IPS-NIHi7 (cell line): ENCODE data around the gene ARHGAP24.
"Not testable (repeated sequence)": the region's sequence is repeated elsewhere in the genome, so short reads cannot be mapped to it uniquely, and the experiment has no call there.

Experiments used
- DNase-seq: peaks from one replicate; pipeline ENCODE4 v3.0.0; 2012; ENCODE audit warnings: mixed read lengths; ENCODE audit errors: extremely low spot score

ARHGAP24 gene

DNA sequence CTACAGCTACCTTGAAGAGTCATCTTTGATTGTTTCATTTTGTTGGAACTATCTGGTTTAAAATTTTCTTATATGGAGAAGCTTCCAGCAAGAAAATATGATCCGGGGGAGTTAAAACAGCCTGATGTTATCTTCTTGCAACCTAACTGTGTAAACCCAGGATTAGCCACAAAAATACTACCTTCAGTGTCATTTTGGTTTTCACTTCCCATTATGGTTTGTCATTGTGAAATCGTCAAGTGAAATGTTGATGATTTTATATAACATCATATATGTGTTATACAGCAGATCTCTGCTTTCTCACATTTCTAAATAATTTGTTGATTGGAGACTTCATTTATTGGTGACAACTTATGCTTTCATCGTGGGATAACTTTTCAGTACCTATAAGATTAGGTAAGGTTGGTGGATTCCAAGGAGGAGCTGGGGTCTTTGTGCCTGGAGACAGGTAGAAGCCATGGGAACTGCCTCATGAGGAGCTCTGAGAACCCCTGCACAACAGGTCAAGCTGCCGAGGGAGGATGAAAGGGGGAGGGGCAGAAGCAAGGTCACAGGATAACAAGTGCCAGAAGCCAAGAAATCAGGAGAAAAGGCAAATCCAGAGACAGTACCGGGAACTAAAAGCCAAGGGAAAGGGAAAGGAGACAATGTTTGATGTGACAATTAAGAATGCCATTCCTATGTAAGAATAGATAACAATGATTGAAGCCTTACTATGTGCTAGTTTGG, 7.2 kb downstream of the ARHGAP24 start:
- DNase-seq = no peak

DNA sequence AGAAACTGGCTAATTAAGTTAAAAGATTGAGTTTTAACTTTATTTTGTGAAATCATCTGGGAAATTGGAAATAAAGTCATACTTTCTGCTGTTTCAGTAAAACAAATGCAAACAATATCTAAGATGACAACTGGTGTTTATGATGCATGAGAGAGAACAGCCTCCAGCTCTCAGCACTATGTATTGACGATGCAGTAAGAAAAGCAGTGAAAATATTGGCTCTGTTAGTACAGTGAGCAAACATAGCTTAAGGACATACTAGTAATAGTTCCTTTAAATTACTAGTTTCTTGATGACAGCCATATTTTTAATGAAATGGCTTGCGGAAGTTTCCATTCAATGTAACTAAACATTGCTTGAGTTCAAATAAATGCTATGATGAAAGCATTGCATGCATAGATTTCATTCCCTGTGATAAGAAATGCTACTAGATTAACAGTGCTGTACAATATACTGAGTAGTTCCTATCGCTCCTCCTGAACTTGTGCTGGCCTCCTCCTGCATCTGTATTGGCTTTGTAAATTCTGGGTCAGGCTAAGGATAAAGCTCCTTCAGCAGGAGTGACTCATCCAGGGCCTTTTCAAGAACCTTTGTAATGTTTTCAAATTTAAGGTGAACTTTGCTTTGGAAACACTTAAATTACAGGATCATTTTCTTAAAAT, 11.6 kb downstream of the ARHGAP24 start:
- no peak for DNase-seq

DNA sequence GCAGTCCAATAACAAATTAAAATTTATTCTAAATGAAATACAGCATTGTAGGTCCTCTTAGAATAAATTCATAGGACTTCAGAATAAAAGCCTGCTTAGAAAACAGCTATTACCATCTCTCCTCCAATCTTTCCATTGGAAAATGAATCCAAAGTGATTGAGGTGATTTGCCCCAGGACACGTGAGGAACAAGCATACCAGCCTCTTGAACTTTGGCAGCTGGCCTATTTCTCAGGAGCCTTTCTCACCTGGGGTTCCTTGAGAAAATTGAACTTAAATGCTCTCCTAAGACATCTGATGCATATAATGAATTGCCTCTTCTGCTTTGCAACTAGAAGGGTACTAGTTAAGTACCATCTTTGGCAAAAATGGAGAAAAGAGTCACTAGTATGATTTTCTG, 13.5 kb downstream of the ARHGAP24 start:
- DNase-seq = no peak

DNA sequence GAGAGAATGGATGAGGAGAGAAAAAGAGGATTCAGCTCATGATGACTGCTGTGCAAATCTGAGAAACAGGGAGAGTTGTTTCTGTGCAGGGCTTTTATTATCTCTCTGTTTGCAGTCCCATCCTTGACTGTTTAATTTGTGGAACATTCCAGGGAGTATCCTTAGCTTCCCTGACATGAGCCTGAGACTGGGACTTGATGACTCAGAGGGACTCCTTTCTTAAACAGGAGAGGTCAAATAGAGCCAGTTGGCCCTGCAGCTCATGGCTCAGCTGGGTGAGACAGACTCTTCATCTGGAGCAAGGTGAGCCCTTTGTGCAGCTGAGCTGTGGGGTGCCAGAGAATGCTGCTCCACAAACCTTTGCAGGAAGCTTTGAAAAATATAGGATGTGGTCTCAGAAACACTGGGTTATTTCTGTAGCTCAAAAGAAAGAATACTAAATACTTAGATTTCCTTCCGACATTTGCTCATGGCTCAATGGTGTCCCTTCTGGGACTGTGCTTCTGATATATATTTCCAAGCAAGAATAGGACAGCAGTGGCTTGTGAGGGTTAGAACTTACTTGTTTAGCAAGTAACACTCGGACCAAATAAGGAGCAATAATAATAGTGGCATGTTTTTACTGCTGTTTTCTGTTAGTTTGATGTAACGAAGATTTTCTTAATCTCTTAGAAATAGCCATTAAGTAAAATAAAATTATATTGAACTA, 14.5 kb downstream of the ARHGAP24 start:
- peak; percentile 48 for DNase-seq

DNA sequence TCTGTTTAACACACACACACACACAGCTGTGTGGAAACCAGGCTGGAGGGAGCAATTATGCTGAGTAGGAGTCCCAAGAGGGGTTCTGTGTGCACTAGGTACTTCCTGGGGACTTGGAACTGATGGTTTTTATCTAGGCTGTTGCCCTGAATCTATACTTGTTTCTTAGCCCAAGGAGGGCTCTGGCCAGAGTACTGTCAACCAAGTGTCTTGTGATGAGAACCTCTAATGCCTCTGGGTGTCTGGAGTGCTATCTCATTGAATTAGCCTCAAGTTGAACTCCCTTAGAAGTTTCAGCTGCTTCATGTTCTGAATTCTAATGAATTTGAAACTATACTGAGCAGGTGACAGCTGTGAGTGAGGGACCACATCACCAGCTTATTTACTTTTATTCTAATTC, 16.6 kb downstream of the ARHGAP24 start:
- no peak for DNase-seq

DNA sequence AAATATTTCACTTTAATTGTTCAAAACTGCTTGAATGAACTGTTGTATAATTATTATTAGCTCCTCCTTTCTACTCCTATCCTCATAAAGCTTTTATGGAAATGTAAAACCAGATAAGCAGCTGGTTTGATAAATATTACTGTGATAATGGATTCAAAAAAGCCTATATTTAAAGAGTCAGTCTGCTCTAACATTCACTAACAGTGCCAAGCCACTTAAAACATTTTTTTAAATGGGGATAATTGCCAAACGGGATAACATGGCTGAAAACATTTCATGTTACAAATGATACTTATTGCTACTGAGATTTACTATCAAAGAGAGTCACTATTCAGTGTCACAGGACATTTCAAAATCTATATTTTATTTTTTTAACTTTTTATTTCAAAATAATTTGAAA, 17.4 kb downstream of the ARHGAP24 start:
- no peak for DNase-seq

DNA sequence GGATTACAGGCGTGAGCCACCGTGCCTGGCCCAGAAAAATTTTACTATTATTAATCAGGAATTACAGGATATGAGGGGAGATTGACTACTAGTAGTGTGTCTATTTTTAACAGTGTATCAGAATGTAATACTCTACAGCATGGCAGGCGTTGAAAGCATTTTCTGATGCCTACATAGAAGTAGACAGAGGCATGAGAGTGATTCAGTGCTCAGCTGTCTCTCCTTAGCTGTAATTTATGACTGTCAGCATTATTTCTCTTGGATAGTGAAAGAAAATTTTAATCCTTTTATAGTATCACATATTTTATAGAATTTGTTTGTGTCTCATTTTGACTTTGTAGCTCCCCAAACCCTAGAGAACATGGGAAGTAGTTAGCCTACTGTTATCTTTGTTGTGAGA, 20.7 kb downstream of the ARHGAP24 start:
- DNase-seq = no peak

DNA sequence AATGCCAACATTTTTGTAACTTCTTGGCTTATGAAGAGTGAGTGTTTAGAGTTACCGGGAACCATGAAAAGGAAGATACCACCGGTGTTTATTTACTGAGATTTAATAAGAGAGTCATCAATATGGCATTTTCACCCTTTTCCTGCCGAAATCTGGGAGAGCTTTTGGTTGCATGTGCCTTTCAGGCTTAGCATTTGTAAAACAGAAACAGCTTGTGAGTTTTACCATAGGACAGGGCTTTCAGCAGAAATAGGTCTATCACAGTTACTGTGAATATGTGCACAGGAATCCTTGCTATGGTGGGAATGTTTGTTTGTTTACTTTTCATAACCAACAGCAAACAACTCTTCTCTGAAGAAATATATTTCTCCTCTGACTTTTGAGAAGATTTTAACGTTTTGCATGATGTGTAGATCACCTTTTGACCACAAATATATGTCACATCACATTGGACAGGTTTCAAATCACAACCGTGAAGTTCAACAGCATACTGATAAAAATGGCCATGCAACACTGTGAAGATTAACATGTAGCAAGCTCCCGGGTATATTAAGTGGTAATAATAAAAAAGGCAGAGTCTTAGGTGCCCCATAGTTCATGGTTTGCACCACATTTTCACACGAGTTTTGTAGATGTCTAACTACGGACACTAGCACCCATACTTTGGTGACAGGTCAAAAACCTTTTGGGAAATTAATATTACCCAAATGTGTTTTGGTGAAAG, 21.3 kb downstream of the ARHGAP24 start:
- DNase-seq = no peak

DNA sequence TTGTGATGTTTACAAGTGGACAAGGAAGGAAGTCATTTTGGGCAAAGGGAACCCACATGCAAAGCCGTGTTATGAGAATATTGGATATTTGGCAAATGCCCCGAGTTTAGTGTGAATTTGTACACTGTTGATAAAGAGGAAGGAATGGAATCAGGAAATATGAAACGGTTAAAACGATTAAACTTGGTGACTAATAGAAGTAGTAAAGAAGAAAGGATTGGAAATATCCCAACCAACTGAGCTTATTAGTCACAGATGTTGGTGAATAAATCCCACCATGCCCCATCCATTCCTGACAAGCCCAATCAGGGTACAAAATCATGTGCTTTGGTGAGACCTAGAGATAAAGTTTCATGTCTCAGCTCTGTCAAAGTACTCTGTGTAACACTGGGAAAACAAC, 22.0 kb downstream of the ARHGAP24 start:
- no peak for DNase-seq

DNA sequence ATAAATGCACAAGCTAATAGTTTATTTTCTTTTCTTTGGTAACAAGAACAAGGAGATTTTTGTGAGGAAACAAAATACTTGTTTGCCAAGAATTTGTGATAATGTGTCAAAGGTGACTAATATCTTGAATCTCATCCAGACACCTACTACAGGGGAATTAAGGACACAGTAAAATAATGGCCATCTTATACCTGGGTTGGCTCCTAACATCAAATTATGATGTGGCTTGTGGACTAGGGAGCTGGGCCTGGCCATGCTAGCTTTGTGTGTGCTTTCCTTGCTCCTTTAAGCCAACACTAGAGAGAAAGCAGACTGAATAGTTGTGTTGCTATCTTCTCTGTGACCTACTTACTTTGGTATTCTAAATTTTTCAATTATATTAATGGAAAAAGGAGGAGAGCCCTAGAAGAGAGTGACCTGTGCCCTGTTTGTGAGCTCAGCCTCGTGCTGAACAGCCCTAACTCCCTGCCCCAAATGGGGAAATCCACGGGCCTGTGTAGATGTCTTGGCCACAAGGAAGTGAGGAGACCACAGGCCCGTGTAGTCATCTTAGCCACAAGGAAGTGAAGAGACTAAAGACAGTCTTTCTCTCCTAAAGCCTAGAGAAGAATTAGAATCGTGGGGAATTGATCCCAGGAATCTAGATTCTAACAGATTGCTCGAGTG, 23.3 kb downstream of the ARHGAP24 start:
- no peak for DNase-seq

DNA sequence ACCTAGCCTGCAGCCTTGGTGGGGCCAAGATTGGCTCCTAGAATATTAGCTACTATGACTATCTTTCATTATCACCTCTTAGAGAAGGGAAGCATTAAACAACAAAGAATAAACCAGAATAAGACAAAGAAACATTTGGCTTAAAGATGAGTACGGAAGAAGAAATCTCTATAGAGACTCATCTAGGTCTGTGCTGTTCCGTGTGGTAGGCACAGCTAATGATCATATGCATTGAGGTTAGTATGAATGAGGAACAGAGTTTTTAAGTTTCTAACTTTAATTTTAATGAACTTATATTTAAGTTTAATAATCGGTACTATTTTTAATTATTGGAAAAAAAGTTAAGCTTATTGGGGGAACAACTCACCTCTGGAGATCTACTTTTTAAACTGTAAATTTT, 24.6 kb downstream of the ARHGAP24 start:
- DNase-seq = no peak

DNA sequence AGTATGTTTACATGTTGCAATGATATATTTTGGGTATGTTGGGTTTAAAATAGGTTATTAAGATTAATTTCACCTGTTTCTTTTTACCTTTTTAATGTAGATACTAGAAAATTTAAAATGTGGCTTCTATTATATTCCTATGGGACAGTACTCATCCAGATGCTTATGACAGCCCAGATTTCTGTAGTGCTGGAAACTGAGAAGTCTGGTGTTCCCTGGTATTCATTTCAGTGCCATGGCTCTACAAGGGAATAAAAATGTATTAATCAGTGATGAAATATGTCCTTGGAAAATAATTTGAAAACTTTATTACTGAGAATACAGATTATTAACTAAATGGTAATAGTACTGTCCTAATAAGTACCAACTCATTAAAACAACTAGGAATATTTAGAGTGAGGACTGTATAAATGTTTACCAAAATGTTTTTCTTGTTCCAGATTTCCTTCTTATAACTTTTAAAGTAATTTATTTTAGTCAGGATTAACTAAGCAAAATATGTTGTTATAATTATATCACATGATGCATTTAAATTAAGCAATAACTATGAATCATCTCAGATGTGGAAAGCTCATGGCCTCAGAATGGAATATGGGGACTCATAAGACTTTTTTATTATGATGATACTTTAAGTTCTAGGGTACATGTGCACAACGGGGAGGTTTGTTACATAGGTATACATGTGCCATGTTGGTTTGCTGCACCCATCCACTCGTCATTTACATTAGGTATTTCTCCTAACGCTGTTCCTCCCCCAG, 25.3 kb downstream of the ARHGAP24 start:
- DNase-seq = no peak

DNA sequence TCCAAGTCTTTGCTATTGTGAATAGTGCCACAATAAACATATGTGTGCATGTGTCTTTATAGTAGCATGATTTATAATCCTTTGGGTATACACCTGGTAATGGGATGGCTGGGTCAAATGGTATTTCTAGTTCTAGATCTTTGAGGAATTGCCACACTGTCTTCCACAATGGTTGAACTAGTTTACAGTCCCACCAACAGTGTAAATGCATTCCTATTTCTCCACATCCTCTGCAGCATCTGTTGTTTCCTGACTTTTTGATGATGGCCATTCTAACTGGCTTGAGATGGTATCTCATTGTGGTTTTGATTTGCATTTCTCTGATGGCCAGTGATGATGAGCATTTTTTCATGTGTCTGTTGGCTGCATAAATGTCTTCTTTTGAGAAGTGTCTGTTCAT, 26.2 kb downstream of the ARHGAP24 start:
- DNase-seq = not testable (repeated sequence)

DNA sequence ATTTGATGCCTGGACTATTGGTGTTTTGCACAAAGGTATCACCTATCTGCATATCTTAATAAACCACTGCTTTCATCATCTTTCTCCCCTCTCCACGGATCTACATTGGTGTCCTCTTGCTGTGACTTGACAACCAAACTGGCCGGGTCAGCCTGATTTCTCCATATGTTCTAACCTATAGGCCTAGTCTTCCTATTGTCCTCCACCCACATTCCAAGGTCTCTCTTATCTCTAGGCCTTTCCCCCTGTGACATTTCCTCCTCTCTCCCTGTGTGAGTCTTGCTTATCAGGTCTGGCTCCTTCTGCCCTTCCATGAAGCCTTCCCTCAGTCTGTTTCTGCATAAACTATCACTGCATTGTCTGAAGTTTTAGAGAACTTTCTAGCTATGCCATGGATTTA, 33.7 kb downstream of the ARHGAP24 start:
- peak; percentile 41 for DNase-seq

DNA sequence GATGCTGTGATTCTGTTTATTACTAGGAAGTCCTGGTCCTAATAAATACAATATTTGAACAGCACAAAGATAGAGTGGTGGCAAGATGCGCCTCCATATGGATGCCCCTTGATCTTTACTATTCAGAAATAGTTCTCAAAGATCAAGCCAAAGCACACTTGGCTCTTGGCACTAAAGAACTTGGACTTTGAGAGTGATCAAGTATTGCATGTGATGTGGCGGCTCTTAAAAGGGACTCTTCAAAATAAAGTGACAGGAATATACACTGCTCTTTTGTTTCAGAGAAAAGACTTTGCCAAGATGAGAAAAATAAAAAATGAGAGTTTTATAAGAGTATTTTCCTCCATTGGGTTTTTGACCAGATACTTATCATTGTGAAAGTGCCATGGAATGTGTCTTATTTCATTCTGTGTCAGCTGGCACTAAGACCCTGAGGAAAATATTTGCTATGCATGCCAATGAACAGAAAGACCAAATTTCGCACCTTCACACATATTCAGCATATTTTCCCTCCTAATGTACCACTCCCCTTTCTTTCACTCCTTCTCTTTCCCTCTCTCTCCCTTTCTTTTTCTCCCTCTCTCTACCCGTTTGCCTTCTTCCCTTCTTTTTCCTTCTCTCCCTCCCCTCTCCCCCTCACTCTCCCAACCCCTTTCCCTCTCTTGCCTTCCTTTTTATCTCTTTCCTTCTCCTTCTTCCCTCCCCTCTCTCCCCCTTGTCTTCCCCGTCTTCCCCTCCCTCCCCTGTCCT, 35.1 kb downstream of the ARHGAP24 start:
- no peak for DNase-seq

DNA sequence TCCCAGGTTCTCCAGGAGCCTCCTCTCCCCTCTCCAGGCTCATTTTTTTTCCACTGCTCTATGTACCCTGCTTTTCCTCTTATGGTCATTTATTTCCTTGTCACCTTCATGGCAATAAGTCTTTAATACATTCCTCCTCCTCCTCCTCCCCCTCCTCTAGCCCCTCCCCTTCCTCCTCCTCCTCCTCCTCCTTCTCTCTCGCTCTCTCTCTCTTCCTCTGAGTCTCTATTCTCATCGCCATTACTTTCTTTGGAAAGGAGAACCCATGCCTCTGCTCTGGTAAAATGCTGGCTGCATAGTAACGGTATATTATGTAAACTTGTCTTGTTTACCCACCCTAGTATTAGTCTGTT, 35.7 kb downstream of the ARHGAP24 start:
- DNase-seq = no peak

DNA sequence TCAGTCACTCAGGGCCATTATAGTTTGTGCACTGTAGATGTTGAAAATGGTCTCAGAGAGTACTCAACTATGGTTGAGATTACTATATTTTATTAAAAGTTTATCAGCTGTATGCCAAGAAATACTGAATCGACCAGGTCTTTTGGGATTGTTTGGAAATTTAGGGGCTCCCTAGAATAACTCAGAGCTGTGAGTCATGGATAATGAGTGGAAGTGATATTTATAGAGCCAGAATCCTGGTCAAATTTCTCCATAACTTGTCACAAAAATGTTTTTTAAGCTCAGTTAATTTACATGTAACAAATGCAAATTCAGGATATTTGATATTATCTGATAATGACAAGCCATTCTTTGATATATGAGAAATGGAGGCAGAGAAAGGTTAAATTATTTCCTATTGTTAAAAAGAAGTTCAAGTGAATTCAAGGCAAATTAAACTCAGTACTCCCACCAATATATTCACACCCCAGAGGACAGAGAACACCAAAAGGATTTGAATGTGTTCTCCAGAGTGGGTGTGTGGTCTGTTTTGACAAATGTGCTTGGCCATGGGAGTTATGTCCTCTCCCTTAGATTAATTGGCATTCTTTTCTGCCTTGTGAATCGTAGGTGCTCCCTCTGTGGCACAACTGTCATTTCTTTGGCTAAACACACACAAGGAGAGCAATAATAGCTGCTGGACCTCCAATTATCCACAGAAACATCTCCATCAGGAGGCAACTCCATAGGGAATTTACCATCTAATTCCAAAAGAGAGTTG, 37.7 kb downstream of the ARHGAP24 start:
- DNase-seq = no peak

DNA sequence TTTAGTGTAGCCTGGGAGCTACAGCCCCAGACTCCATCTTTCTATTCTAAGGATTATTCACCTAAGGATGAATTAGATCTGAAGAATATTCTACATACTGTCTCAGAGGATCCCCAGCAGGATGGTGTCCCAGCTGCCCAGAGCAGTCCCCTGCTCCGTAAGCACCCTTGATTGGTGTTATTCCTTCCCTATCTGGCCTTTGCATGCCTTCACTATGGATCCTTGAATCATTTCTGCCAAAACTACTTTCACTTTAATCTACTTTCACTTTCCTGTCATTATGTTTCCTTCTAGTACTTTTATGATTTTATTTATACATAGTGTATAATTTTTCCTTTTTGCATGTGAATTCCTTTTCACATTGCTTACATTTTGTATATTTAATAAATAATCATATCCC, 39.2 kb downstream of the ARHGAP24 start:
- DNase-seq = no peak

DNA sequence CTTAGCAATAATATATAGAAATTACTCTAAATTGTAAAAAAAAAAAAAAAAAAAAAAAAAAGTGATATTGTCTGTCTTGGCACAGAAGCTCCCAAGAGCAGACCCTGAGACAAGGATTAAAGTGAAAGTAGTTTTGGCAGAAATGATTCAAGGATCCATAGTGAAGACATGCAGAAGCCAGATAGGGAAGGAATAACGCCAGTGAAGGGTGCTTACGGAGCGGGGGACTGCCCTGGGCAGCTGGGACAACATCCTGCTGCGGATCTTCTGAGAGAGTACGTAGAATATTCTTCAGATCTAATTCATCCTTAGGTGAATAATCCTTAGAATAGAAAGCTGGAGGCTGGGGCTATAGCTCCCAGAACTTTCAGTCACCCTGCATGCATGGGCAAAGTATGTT, 39.8 kb downstream of the ARHGAP24 start:
- no peak for DNase-seq

DNA sequence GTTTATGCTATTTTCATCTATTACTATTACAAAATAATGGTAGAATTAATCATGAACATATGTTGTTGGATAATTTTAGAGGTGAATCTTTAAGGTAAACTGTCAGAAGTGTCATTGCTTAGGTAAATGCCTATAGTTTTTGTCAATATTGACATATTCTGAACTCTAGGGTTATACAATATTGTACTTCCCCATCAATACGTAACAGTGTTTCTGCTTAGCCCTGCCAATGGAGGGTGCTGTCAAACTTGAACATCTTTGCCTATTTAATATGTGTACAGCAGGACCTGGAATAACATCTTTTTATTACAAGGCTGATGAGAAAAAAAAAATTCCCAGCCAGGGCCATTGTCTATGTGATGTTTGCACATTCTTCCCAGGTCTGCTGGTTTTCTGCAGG, 40.8 kb downstream of the ARHGAP24 start:
- no peak for DNase-seq
